Endothelial cell of umbilical vein (primary cell): ENCODE results near the gene OR10H4. TPM values are rescaled to one million over a fixed set of nuclear protein-coding genes. Genes with fewer than 3 reads are reported as not detected.
"Not testable (repeated sequence)": the region's sequence is repeated elsewhere in the genome, so short reads cannot be mapped to it uniquely, and the experiment has no call there.

Source experiments
- BruUV-seq: library from RNA; stranded (reverse); fragments of 400-500 nt; replicated peaks from 2 replicates; lab custom pipeline; 2021; lab: Mats Ljungman, UMichigan
- CTCF ChIA-PET: fragments of 300-600, 350-600 bp; sonication (Branson Sonifier 250); formaldehyde crosslinking; loops from one replicate; lab custom pipeline; 2021; ENCODE audit warnings: antibody characterized with exemption, inconsistent platforms; lab: Charles Lee
- POLR2A ChIA-PET: fragments of 300-600, 350-600 bp; sonication (Branson Sonifier 250); formaldehyde crosslinking; loops from one replicate; lab custom pipeline; 2021; ENCODE audit warnings: antibody characterized with exemption, inconsistent platforms; lab: Charles Lee
- DNase-seq: peaks from one replicate; pipeline ENCODE4 v3.0.0-alpha.2; 2011; ENCODE audit warnings: low read depth, low spot score
- FAIRE-seq: peaks from 2 replicates; lab custom pipeline; 2011; peaks lifted over from hg19 to GRCh38; lab: Jason Lieb, UNC
- H2AFZ ChIP-seq: 2 replicates; pipeline ENCODE4 v1.6.0; 2012; ENCODE audit warnings: low read depth, low read length, control low read depth, inconsistent platforms
- H3K27ac ChIP-seq: 2 replicates; pipeline ENCODE4 v1.5.1; 2011; ENCODE audit warnings: low read depth, mild to moderate bottlenecking, control low read depth, low read length, moderate library complexity; ENCODE audit not compliant: insufficient read depth
- H3K27me3 ChIP-seq, 2 experiments: 2 replicates each; pipeline versions ENCODE4 v1.6.0 to v1.6.1; 2011; ENCODE audit warnings: low read length in 2 of 2, mixed read lengths in 1 of 2; ENCODE audit not compliant: control insufficient read depth in 2 of 2, insufficient read depth in 2 of 2
- H3K36me3 ChIP-seq, 2 experiments: 2 replicates in 1 of 2; 3 replicates in 1 of 2; pipeline ENCODE4 v1.5.1; 2011; ENCODE audit warnings: low read length in 2 of 2, mild to moderate bottlenecking in 1 of 2, moderate library complexity in 1 of 2; ENCODE audit not compliant: control insufficient read depth in 2 of 2, insufficient read depth in 2 of 2; ENCODE audit errors: extremely low read depth in 1 of 2
- H3K4me1 ChIP-seq: 3 replicates; pipeline ENCODE4 v1.5.1; 2011; ENCODE audit warnings: mild to moderate bottlenecking, low read length; ENCODE audit not compliant: control insufficient read depth, insufficient read depth; ENCODE audit errors: extremely low read depth
- H3K4me2 ChIP-seq: 2 replicates; pipeline ENCODE4 v1.6.1; 2011; ENCODE audit warnings: low read length, control low read depth, mixed read lengths; ENCODE audit not compliant: insufficient read depth
- H3K4me3 ChIP-seq, 3 experiments: fragments of 200-600 bp in 1 of 3; sonication (generic), shearing (Covaris generic) in 1 of 3; replicated peaks in 1 of 3; 2 replicates each; pipeline ENCODE4 v1.5.1; 2011 to 2016; ENCODE audit warnings: control low read depth in 3 of 3, low read length in 3 of 3, mild to moderate bottlenecking in 2 of 3, inconsistent platforms in 1 of 3, low read depth in 1 of 3, moderate library complexity in 1 of 3; ENCODE audit not compliant: insufficient read depth in 1 of 3
- H3K79me2 ChIP-seq: 2 replicates; pipeline ENCODE4 v1.6.0; 2012; ENCODE audit warnings: low read length, inconsistent platforms; ENCODE audit not compliant: control insufficient read depth, insufficient read depth
- H3K9ac ChIP-seq: replicated peaks from 2 replicates; pipeline ENCODE3; 2011; ENCODE audit warnings: low read length, control low read depth; ENCODE audit not compliant: insufficient read depth; ENCODE audit errors: extremely low read depth
- H3K9me1 ChIP-seq: replicated peaks from 3 replicates; pipeline ENCODE4 v1.6.0; 2011; ENCODE audit warnings: mild to moderate bottlenecking, low read length; ENCODE audit not compliant: control insufficient read depth, insufficient read depth; ENCODE audit errors: extremely low read depth
- H3K9me3 ChIP-seq: replicated peaks from 2 replicates; pipeline ENCODE4 v1.5.1; 2012; ENCODE audit warnings: low read length, inconsistent platforms; ENCODE audit not compliant: control insufficient read depth, insufficient read depth
- H4K20me1 ChIP-seq: replicated peaks from 2 replicates; pipeline ENCODE3; 2011; ENCODE audit warnings: mild to moderate bottlenecking, low read length; ENCODE audit not compliant: control insufficient read depth, insufficient read depth; ENCODE audit errors: extremely low read depth
- EZH2 ChIP-seq: IDR thresholded peaks from 2 replicates; pipeline ENCODE4 v1.6.1; 2012; ENCODE audit warnings: borderline replicate concordance, low read depth, mild to moderate bottlenecking, moderate library complexity, low read length, inconsistent platforms; ENCODE audit not compliant: severe bottlenecking
- FOS ChIP-seq: IDR thresholded peaks from 2 replicates; pipeline ENCODE4 v1.6.1; 2011; ENCODE audit warnings: mild to moderate bottlenecking, low read length, moderate library complexity, borderline replicate concordance; ENCODE audit not compliant: insufficient read depth
- GATA2 ChIP-seq: IDR thresholded peaks from 2 replicates; pipeline ENCODE4 v1.7.0; 2011; ENCODE audit warnings: low read depth, mild to moderate bottlenecking, moderate library complexity, mixed read lengths, low read length; ENCODE audit not compliant: insufficient read length, insufficient read depth
- JUN ChIP-seq: IDR thresholded peaks from 2 replicates; pipeline ENCODE4 v1.6.1; 2011; ENCODE audit warnings: borderline replicate concordance, low read depth; ENCODE audit not compliant: insufficient read length, insufficient read depth
- MAX ChIP-seq: IDR thresholded peaks from 2 replicates; pipeline ENCODE4 v1.6.1; 2011; ENCODE audit not compliant: insufficient read depth, insufficient read length
- MYC ChIP-seq: IDR thresholded peaks from one replicate; pipeline ENCODE4 v1.6.1; 2011; ENCODE audit warnings: mild to moderate bottlenecking, low read depth, low read length
- POLR2A ChIP-seq: IDR thresholded peaks from 2 replicates; pipeline ENCODE4 v1.6.1; 2012; ENCODE audit warnings: low read depth, mild to moderate bottlenecking, control low read depth, low read length
- POLR2AphosphoS5 ChIP-seq: IDR thresholded peaks from 2 replicates; pipeline ENCODE4 v1.6.1; 2012; ENCODE audit warnings: low read depth, mild to moderate bottlenecking, control low read depth, low read length, moderate library complexity; ENCODE audit not compliant: insufficient read depth
- dilution Hi-C: fragments of 300-500 bp; cut with MboI; formaldehyde crosslinking; loops from one replicate; pipeline ENCODE4 v1.15.0; 2019; ENCODE audit warnings: low sequenced_read_pairs; ENCODE audit not compliant: extremely low pct_ligation_motif_present
- intact Hi-C: fragments of 100-400 bp; cut with micrococcal nuclease; formaldehyde crosslinking; loops from one replicate; pipeline ENCODE4 v1.10.0; 2022
- polyA plus RNA-seq, 4 experiments: library from polyadenylated mRNA; depleted of rRNA in 3 of 4; stranded (reverse) in 3 of 4; unstranded in 1 of 4; fragments of >200 nt; gene quantifications; 2 replicates each; pipeline versions ENCODE4 v1.2.1 to v1.2.3, GENCODE V29; 2011 to 2012; ENCODE audit warnings: missing spikeins in 1 of 4
- total RNA-seq: library from RNA; stranded (reverse); gene quantifications from 2 replicates; pipeline ENCODE4 v1.2.3, GENCODE V29; 2021
- TF ChIP-seq, protein P1 (sequence below), 2 donors: IDR thresholded peaks; 1 replicate in 1 of 2; 2 replicates in 1 of 2; pipeline ENCODE4 v1.5.1; 2011; ENCODE audit warnings: low read length in 2 of 2, mild to moderate bottlenecking in 2 of 2, moderate library complexity in 2 of 2, control low read depth in 1 of 2, inconsistent platforms in 1 of 2, low read depth in 1 of 2; ENCODE audit not compliant: insufficient read depth in 1 of 2; ENCODE audit errors: extremely low read depth in 1 of 2

Gene OR10H4
- total and polyA plus RNA-seq, 2 donors (not counting 3 experiments of a cell fraction or from before 2014, with no cell fraction given) = not detected

- no peak overlapping the region for H3K9ac ChIP-seq
- no peaks in the 10 kb centered on the region for H3K4me1 ChIP-seq
- H3K4me3 ChIP-seq = no peak overlapping the region
- H3K9me3 ChIP-seq = no peaks in the 10 kb centered on the region
- no peaks in the 10 kb centered on the region for H3K9me1 ChIP-seq
- no peak overlapping the region for H3K27ac ChIP-seq
- ChIA-PET CTCF (interaction anchor here (0.6 kb wide), 1 partner anchor 21 kb away, joined by 3 read pairs; no protein-coding TSS in a partner anchor), POLR2A (no interaction called here)
- TF ChIP-seq FOS = no peak
- no peak for TF ChIP-seq GATA2
- no peak for TF ChIP-seq POLR2AphosphoS5
- no peak for TF ChIP-seq EZH2
- TF ChIP-seq, protein P1, sequence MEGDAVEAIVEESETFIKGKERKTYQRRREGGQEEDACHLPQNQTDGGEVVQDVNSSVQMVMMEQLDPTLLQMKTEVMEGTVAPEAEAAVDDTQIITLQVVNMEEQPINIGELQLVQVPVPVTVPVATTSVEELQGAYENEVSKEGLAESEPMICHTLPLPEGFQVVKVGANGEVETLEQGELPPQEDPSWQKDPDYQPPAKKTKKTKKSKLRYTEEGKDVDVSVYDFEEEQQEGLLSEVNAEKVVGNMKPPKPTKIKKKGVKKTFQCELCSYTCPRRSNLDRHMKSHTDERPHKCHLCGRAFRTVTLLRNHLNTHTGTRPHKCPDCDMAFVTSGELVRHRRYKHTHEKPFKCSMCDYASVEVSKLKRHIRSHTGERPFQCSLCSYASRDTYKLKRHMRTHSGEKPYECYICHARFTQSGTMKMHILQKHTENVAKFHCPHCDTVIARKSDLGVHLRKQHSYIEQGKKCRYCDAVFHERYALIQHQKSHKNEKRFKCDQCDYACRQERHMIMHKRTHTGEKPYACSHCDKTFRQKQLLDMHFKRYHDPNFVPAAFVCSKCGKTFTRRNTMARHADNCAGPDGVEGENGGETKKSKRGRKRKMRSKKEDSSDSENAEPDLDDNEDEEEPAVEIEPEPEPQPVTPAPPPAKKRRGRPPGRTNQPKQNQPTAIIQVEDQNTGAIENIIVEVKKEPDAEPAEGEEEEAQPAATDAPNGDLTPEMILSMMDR (IDR thresholded peaks at IDR 0.05; ENCODE audit: extremely low read depth in 1 of 2, insufficient read depth in 1 of 2, low read depth in 1 of 2, low read length in 2 of 2) = no peak
- no peak for TF ChIP-seq JUN
- no peak for TF ChIP-seq MYC
- no peak for TF ChIP-seq MAX
- TF ChIP-seq POLR2A = no peak
- FAIRE-seq (no peak), DNase-seq (no peak)
- H2AFZ ChIP-seq = no peak overlapping the region
- dilution Hi-C loops (no loop called here), intact Hi-C loops (no loop called here)
- no peaks in the 10 kb centered on the region for H4K20me1 ChIP-seq
- H3K79me2 ChIP-seq = no peaks in the 10 kb centered on the region
- no peaks in the 10 kb centered on the region for H3K27me3 ChIP-seq
- H3K36me3 ChIP-seq = no peaks in the 10 kb centered on the region
- H3K4me2 ChIP-seq = no peak overlapping the region
- BruUV-seq = no TSS peak
Measured at GRCh38 chr19:15971224-15971780, 22.5 kb downstream of the OR10H4 start.

GRCh38 chr19:15972043-15972442 is 23.2 kb downstream of the OR10H4 start:
- H3K79me2 ChIP-seq, H3K9ac ChIP-seq, POLR2A ChIA-PET, BruUV-seq, H2AFZ ChIP-seq, H3K4me2 ChIP-seq, H3K27me3 ChIP-seq, DNase-seq, H3K36me3 ChIP-seq, H3K27ac ChIP-seq, intact Hi-C loops, CTCF ChIA-PET, dilution Hi-C loops, H3K4me1 ChIP-seq, H3K9me1 ChIP-seq, FAIRE-seq, H3K9me3 ChIP-seq, H4K20me1 ChIP-seq, H3K4me3 ChIP-seq: not testable (repeated sequence)
